ENCODE data around the gene C19orf53. TPM values are rescaled to one million over a fixed set of nuclear protein-coding genes. Genes with fewer than 3 reads are reported as not detected.

C19orf53 gene
- total and polyA plus RNA-seq, 10 of the 15 experiments (the other 5 are each of a cell fraction or from before 2014, with no cell fraction given): 109 to 449 (median 218) TPM

GRCh38 chr19:13783565-13784500 is 9.6 kb downstream of the C19orf53 start (continued):
- TF ChIP-seq ZBTB4 (CRISPR knock-in tag; IDR thresholded peaks at IDR 0.05) (no peak), MEF2B (IDR thresholded peaks at IDR 0.05; ENCODE audit: partially characterized antibody, poor library complexity, severe bottlenecking) (peak; percentile 51), POLR2A (IDR thresholded peaks at IDR 0.05; ENCODE audit: low read depth, low read length) (no peak), ZNF687 (IDR thresholded peaks at IDR 0.05) (peak; percentile 46; the same call in 1 of the 2 replicates), ATF7 (IDR thresholded peaks at IDR 0.05; ENCODE audit: low read depth) (peak; percentile 31; the same call in 1 of the 2 replicates), NKRF (conservative IDR thresholded peaks at IDR 0.05) (0 out of 2 replicates have a peak, but pooled peaks have one; percentile 36), KAT2A (conservative IDR thresholded peaks at IDR 0.05; ENCODE audit: control insufficient read depth, low read depth, low read length) (no peak)

All from GM12878 (cell line).